Esophagus squamous epithelium (tissue), 5 donors: ENCODE results near the gene GATA6. TPM values are rescaled to one million over a fixed set of nuclear protein-coding genes. Genes with fewer than 3 reads are reported as not detected.
A peak's percentile ranks its signal among the peaks of the same experiment; 100 is the strongest.

Experiments
- DNase-seq: peaks from one replicate; lab custom pipeline; 2025; lab: John Stamatoyannopoulos, UW
- H3K27ac ChIP-seq, 4 donors: fragments of 200-600 bp; sonication (generic); one replicate each; pipeline ENCODE4 v1.5.1; 2016 to 2019; ENCODE audit warnings: mild to moderate bottlenecking in 1 of 4
- H3K27me3 ChIP-seq, 4 donors: fragments of 200-600 bp; sonication (generic); 1 replicate in 3 of 4; 2 replicates in 1 of 4; pipeline versions ENCODE4 v1.5.1 to v1.6.0; 2017 to 2021; ENCODE audit warnings: antibody characterized with exemption in 1 of 4
- H3K36me3 ChIP-seq, 3 donors: fragments of 200-600 bp; sonication (generic); one replicate each; pipeline ENCODE4 v1.5.1; 2016 to 2019
- H3K4me1 ChIP-seq, 3 donors: fragments of 200-600 bp; sonication (generic); one replicate each; pipeline ENCODE4 v1.5.1; 2017 to 2019
- H3K4me3 ChIP-seq, 4 donors: fragments of 200-600 bp; sonication (generic); 1 replicate in 3 of 4; 2 replicates in 1 of 4; pipeline ENCODE4 v1.5.1; 2016 to 2019; ENCODE audit warnings: mild to moderate bottlenecking in 2 of 4, moderate library complexity in 1 of 4
- H3K9me3 ChIP-seq, 3 donors: fragments of 200-600 bp; sonication (generic); one replicate each; pipeline ENCODE4 v1.5.1; 2016 to 2019
- CTCF ChIP-seq, 6 experiments: fragments of 450-650 bp in 4 of 6; fragments of 200-600 bp in 2 of 6; sonication (generic) in 2 of 6; IDR thresholded peaks; one replicate each; pipeline ENCODE4 v1.5.1; 2016 to 2019; ENCODE audit warnings: antibody characterized with exemption in 6 of 6, mild to moderate bottlenecking in 4 of 6, moderate library complexity in 4 of 6
- POLR2A ChIP-seq, 4 donors: fragments of 450-650 bp; IDR thresholded peaks; one replicate each; pipeline ENCODE4 v1.6.1; 2017; ENCODE audit warnings: antibody characterized with exemption in 4 of 4, mild to moderate bottlenecking in 4 of 4, moderate library complexity in 3 of 4
- WGBS, 2 donors: methylation state at CpG; one replicate each; pipeline ENCODE4 v1.1.5; 2018; 5-methylcytosine and 5-hydroxymethylcytosine counted together
- intact Hi-C: fragments of 100-400 bp; cut with DNase I; formaldehyde crosslinking; loops from one replicate; pipeline ENCODE4 v1.15.0; 2022
- total RNA-seq, 4 donors: library from RNA; depleted of rRNA; stranded (reverse); fragments of >200 nt; gene quantifications; one replicate each; pipeline ENCODE4 v1.1.0, GENCODE V29; 2016
- donor health status: DM: yes; HTN: yes; CAD: no.

The GATA6 gene
- total RNA-seq, 4 donors from 2014 or later: 0.08 to 2.2 (median 1.2) TPM

DNA sequence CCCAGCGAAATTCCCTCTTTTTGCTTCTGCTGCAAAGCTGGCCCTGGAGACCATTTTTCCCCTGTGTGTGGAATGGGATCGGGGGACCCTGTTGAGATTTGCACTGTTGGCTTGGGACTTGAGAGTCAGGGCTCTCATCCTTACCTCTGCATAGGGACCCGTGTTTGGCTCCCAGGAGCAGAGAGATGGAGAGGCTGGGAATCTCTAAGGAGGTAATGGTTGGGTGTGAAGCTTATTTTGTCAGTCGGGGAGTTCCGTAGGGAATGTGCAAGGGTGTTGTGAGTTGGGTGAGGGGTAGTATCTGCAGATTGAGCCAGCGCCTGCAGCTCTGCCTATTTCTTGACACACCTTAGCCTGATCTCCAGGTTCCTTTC is 4.5 kb downstream of the GATA6 start:
- H3K27ac ChIP-seq: no peak overlapping the region
- H3K4me3 ChIP-seq: no peak overlapping the region
- H3K9me3 ChIP-seq: no peaks in the 10 kb centered on the region
- peaks cover 7 to 44% (median 19%) of the 10 kb centered on the region in 3 donors for H3K4me1 ChIP-seq
- intact Hi-C loops: loop anchor here (10.0 kb wide), 1 partner anchor 381 kb away; no protein-coding TSS in a partner anchor
- DNase-seq: no peak
- peaks cover under 1 to 100% (median 19%) of the 10 kb centered on the region in 4 donors for H3K27me3 ChIP-seq
- 73 to 80% methylated on average over 4 to 5 of the region's 6 CpGs for WGBS, 2 donors
- no peaks in the 10 kb centered on the region for H3K36me3 ChIP-seq
- no peak for TF ChIP-seq CTCF (IDR thresholded peaks at IDR 0.05)
- no peak for TF ChIP-seq POLR2A (IDR thresholded peaks at IDR 0.05)

DNA sequence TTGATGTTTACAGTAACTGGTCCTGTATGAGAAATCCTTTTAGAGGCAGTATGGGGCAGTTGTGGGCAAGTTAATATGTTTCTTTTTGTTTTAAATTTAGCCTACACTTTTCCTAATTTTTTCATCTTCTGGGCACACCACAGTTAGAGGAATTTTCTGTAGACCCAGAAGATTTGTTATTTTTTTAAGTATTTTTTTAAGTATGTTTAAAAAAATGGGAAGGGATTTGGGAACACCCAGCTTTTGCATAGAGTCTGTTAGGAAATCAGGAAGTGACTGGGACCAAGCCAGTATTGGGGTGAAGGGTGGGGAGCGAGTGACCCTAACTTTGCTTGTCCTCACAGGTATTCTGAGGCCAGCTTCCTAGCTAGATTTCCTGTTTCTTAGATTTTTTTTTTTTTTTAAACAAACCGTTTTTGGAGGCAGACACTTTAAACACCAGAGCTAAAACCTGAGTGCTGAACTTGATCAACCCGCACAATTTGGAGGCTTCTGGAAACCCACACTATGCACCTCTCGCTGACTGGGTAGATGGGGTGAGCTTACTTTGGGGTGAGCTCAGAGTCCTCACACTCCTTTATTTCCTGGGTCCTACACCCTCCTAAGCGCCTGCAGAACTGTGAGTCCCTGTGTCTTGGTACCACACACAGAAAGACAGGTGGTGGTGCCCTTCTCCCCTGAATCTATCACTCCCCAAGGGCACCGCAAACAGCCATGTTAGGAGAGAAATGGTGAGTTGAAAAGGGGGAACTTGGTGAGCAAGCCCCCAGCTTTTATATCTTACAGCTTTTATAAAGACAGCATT is 5.2 kb downstream of the GATA6 start:
- DNase-seq: no peak
- no peaks in the 10 kb centered on the region for H3K9me3 ChIP-seq
- no peak overlapping the region for H3K27ac ChIP-seq
- no peak overlapping the region for H3K4me3 ChIP-seq
- intact Hi-C loops: loop anchor here (10.0 kb wide), 1 partner anchor 380 kb away; no protein-coding TSS in a partner anchor
- H3K36me3 ChIP-seq: no peaks in the 10 kb centered on the region
- TF ChIP-seq POLR2A (IDR thresholded peaks at IDR 0.05) (no peak), CTCF (IDR thresholded peaks at IDR 0.05) (no peak)
- 68 to 69% methylated on average over 6 of the region's 6 CpGs for WGBS, 2 donors
- H3K27me3 ChIP-seq: peaks cover 0 to 100% (median 19%) of the 10 kb centered on the region in 4 donors
- peaks cover 4 to 38% (median 12%) of the 10 kb centered on the region in 3 donors for H3K4me1 ChIP-seq

DNA sequence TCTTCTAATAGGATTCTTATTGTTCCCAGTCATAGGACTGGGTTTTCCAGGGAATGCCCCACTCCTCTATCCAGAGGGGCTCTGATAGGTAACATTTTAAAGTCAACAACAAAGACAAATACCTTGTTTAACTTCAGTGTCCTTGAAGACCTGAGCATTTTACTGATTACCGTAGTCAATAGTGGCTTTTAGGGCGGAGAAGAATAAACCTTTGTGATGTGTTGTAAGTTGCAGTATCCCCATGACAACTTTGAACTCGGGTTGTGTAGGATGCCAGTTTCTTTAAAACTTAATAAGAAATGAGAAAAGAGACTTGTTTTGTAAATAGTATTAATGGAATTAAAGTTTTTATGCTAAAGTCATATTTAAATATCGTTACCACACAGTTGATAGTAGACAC is 6.0 kb downstream of the GATA6 start:
- H3K27me3 ChIP-seq: peaks cover 0 to 100% (median 19%) of the 10 kb centered on the region in 4 donors
- no peaks in the 10 kb centered on the region for H3K9me3 ChIP-seq
- intact Hi-C loops: loop anchor here (10.0 kb wide), 1 partner anchor 379 kb away; no protein-coding TSS in a partner anchor
- H3K4me1 ChIP-seq: peaks cover 4 to 30% (median 7%) of the 10 kb centered on the region in 3 donors
- no peaks in the 10 kb centered on the region for H3K36me3 ChIP-seq
- DNase-seq: no peak
- TF ChIP-seq POLR2A (IDR thresholded peaks at IDR 0.05) (no peak), CTCF (IDR thresholded peaks at IDR 0.05) (no peak)
- H3K4me3 ChIP-seq: no peak overlapping the region
- no peak overlapping the region for H3K27ac ChIP-seq
- 82 to 86% methylated on average over 4 of the region's 4 CpGs for WGBS, 2 donors

DNA sequence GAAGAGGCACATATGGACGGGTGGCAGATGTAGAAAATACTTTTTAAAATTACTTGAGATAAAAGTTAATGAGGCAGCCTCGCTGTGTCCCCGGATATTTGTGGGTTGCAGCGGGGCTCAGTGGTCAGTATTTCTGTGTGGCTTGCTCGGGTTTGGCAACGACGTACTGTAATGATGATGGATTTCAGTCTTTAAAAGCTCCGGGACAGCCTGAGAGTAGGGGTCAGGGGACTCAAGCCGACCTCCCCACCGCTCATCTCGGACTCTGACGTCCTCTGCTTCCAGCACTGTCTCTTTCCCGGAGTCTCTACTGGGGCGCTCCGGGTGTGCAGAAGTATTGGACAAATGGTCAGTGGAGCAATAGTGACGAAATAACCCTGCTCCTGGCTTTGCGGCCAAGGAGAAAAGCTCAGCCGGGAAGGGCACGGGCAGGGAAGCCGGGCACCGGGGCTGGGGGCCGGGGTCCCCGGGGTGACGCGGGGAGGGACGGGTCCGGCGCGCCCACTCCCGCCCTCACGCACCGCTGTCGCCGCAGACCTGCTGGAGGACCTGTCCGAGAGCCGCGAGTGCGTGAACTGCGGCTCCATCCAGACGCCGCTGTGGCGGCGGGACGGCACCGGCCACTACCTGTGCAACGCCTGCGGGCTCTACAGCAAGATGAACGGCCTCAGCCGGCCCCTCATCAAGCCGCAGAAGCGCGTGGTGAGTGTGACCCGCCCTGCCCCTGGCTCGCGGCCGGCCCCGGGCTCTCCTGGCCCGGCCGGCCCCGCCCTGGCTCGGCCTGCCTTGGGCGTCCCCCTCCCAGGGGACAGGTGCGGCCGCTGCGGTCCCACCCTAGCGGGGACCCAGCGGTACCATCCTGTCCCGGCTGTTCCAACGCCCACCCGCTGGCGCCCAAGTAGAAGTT is 7.3 kb downstream of the GATA6 start:
- H3K4me3 ChIP-seq: peak overlapping the region in 1 of 4 donors; percentile 1
- intact Hi-C loops: loop anchor here (10.0 kb wide), 1 partner anchor 378 kb away; no protein-coding TSS in a partner anchor
- no peaks in the 10 kb centered on the region for H3K9me3 ChIP-seq
- H3K36me3 ChIP-seq: no peaks in the 10 kb centered on the region
- H3K4me1 ChIP-seq: peaks cover 0 to 17% (median 0%) of the 10 kb centered on the region in 3 donors
- DNase-seq: no peak
- H3K27me3 ChIP-seq: peaks cover 0 to 98% (median 11%) of the 10 kb centered on the region in 4 donors
- H3K27ac ChIP-seq: no peak overlapping the region
- WGBS, 2 donors: 50% methylated on average over 10 to 20 of the region's 71 CpGs
- no peak for TF ChIP-seq POLR2A (IDR thresholded peaks at IDR 0.05)

DNA sequence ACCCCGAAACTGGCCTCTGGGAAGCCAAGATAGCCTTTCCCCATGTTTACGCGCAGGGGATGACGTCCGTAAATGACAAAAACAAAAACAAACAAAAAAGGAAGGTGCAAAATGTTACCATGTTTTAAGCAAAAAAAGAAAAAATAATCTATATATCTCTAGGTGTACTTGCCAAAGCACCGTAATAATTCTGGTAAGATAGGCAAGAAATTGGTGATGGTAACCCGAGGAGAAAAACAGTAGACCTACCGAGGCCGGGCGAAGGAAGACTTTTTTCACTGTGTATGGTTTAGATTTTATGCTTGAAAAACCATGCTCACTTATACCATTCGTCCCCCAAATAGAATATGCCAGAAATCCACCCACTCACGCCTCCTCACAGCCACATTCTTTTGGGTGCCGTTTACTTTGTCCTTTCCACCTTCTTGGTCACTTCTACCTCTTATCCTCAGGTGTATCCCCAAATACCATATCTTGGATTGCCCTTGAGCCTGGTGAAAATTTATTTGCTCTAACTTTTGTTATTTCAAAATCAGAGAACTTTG is 8.0 kb downstream of the GATA6 start:
- H3K4me3 ChIP-seq: no peak overlapping the region
- no peak overlapping the region for H3K27ac ChIP-seq
- intact Hi-C loops: loop anchor here (10.0 kb wide), 1 partner anchor 377 kb away; no protein-coding TSS in a partner anchor
- TF ChIP-seq POLR2A (IDR thresholded peaks at IDR 0.05): no peak
- no peak for TF ChIP-seq CTCF (IDR thresholded peaks at IDR 0.05)
- no peak for DNase-seq
- no peaks in the 10 kb centered on the region for H3K9me3 ChIP-seq
- H3K27me3 ChIP-seq: peaks cover 0 to 91% (median 6%) of the 10 kb centered on the region in 4 donors
- peaks cover 0 to 9% (median 0%) of the 10 kb centered on the region in 3 donors for H3K4me1 ChIP-seq
- WGBS, 2 donors: 87 to 88% methylated on average over 13 of the region's 13 CpGs
- no peaks in the 10 kb centered on the region for H3K36me3 ChIP-seq
